ENCODE results near the gene CDCA3.

CDCA3 gene

DNA sequence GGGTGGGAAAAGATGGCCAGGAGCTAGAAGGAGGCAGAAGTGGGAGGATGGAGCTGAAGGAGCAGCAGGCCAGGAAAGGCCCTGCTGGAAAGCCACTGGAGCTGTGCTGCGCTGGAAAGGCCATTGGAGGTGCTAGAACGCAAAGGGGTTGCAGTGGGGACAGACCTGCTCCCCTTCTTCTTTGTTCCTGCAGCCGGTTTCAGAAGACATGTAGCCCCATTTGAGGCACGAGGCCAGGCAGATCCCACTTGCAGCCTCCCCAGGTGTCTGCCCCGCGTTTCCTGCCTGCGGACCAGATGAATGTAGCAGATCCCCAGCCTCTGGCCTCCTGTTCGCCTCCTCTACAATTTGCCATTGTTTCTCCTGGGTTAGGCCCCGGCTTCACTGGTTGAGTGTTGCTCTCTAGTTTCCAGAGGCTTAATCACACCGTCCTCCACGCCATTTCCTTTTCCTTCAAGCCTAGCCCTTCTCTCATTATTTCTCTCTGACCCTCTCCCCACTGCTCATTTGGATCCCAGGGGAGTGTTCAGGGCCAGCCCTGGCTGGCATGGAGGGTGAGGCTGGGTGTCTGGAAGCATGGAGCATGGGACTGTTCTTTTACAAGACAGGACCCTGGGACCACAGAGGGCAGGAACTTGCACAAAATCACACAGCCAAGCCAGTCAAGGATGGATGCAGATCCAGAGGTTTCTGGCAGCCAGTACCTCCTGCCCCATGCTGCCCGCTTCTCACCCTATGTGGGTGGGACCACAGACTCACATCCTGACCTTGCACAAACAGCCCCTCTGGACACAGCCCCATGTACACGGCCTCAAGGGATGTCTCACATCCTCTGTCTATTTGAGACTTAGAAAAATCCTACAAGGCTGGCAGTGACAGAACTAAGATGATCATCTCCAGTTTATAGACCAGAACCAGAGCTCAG, 31.7 kb downstream of the CDCA3 start:
- no peak for DNase-seq

DNA sequence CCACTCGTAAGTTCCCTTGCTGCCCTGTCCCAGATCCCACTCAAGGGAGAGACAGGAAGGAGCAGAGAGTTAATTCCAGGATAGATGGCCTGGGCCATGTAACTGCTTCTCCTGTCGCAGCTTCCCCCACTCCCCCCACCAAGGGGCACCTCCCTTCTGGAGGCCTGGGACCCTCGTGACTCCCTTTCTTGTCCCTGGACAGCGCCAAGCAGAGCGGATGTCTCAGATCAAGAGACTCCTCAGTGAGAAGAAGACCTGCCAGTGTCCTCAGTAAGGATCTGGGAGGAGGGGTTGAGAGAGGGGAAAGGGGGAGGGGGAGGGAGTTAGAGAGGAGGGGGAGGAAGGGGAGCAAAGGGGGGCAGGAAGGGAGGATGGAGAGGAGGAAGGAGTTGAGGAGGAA, 32.4 kb downstream of the CDCA3 start:
- DNase-seq: no peak

DNA sequence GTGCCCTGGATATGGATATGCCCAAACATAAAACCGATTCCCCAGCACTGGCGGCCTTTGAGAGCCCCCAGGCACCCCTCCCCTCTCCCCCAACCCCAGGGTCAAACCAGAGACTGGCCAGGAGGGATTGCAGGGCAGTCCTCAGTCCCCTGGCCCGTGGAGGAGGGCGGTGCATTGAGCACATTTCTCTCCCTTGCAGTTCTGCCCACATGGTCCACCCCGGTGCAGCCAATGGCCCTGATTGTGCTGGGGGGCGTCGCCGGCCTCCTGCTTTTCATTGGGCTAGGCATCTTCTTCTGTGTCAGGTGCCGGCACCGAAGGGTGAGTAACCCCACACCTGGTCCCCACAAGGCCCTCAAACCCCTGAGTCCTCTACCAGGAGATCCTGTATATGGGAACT, 32.9 kb downstream of the CDCA3 start:
- DNase-seq: no peak

DNA sequence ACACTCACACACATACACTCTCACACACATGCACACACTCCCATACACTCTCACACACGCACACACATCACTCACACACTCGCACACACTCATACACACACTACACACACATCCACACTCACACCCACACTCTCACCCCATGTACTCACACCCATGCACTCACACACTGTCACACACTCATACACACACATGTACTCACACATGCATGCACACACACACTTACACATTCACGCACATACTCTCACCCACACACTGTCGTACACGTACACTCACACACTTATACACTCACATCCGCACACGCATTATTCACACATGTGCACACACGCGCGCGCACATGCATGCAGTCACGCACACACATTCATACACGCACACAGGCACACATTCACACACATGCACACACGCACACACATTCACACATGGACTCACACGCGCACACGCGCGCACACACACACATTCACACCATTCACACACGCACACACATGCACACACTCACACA, 33.4 kb downstream of the CDCA3 start:
- no peak for DNase-seq

DNA sequence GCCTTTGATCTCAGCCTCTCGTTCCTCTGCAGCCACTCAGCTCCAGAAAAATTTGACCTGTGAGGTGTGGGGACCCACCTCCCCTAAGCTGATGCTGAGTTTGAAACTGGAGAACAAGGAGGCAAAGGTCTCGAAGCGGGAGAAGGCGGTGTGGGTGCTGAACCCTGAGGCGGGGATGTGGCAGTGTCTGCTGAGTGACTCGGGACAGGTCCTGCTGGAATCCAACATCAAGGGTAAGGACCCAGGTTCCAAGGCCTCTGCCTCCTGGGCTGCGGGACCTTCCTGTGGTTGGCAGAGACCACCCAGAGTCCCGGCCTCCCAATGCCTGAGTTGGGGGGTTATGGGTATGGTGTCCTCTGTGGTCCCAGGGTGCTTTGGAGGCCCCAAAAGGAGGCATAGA, 34.0 kb downstream of the CDCA3 start:
- DNase-seq: no peak

DNA sequence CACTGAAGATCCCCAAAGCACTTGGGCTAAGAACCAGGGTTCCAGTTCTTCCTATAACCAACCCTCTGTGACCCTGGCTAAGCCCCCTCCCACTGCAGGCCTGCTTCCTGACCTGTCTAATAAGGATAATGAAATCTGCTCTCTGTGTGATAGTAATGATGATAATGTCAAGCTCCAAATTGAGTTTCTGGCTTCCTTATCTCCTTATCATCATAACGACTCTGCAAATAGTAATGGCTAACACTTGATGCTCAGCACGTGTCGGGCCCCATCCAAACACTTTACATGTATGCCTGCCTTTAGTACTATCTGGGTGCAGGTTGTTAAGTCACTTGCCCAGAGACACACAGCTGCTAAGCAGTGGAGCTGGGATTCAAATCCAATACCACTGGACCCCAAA, 34.5 kb downstream of the CDCA3 start:
- DNase-seq: no peak

DNA sequence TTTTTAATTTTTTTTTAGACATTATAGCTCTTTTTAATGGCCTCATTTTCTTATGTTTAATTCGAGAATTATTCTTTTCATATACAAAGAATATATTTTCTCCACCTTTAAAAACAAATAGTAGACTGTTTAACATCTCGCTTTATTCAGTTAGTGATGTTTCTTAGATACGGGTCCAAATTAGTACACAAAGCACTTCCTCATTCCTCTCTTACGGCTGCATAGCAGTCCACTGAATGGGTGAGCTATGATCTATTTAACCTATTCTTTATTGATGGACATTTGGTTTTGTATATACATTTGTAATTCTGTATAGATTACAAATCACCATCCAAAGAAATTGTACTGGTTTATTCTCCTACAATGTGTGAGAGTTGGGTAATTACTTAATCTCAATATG, 37.7 kb downstream of the CDCA3 start:
- no peak for DNase-seq

DNA sequence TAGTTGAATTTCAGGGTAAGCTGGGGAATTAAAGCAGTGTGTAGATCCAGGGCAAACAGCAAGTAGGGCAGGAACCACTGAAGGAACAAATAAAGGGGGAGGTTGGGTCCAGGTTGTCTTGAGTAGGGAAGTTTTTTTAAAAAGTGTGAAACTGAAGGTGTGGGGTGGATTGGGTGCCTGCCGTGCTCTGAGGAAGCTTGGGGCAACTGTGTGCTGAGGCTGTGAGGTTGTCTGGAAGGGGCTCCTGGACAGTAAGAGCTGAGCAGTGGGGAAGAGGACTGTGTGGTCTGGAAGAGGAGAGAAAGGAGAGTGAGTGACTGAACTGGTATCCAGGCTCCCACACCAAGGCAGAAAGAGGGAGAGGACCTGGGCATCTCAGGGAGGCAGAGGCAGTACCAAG, 40.3 kb downstream of the CDCA3 start:
- DNase-seq: no peak

DNA sequence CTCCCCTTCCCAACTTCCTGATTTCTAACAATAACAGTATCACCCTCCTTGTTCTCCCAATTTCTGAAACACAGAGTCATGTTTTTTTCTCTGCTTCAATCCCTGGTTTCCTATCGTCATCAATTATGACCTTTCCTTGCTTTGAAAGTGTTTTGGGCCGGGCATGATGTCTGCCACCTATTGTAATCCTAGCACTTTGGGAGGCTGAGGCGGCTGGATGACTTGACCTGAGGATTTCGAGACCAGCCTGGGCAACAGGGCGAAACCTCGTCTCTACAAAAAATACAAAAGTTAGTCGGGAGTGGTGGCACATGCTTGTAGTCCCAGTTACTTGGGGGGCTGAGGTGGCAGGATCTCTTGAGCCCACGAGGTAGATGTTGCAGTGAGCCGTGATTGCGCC, 42.0 kb downstream of the CDCA3 start:
- no peak for DNase-seq

DNA sequence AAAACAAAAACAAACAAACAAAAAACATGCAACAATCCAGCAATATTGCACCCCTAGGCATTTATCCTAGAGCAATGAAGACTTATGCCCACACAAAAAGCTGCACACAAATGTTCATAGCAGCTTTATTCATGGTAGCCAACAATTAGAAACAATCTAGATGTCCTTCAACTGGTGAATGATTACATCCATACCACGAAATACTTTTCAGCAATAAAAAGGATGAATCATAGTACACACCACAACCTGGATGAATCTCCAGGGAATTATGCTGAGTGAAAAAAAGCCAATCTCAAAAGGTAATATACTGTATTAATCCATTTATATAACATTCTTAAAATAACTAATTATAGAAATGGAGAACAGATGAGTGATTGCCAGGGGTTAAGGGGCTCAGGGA, 43.9 kb downstream of the CDCA3 start:
- no peak for DNase-seq

DNA sequence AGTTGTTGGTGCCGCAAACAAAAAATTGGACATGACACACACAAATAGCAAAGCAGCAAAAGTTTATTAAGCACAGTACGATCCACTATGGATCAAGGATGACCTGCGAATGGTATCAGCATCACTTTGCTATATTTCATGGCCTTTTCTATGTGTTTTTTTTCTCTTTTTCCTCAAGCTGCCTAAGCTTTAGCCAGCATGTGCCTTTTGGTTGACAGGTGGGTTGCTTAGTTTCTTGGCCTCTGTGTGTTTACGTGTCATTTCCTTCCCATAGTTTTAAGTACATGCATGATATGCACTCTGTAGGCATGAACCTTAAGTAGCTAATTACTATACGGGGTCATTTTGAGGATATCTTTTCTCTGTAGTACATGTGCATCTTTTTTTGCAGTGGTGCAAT, 51.9 kb downstream of the CDCA3 start:
- DNase-seq: no peak

All from COR-L47 (cell line).